A673 (cell line): Measurements from ENCODE around the gene ATP8A2. TPM values are rescaled to one million over a fixed set of nuclear protein-coding genes. Genes with fewer than 3 reads are reported as not detected.

Source experiments
- BruUV-seq: library from RNA; stranded (reverse); fragments of 400-500 nt; replicated peaks from 2 replicates; lab custom pipeline; 2021; lab: Mats Ljungman, UMichigan
- CTCF ChIA-PET: fragments of 300-600 bp; sonication (Branson Sonifier 250); formaldehyde crosslinking; loops from one replicate; lab custom pipeline; 2022; ENCODE audit warnings: antibody characterized with exemption; lab: Charles Lee
- POLR2A ChIA-PET: fragments of 300-600 bp; sonication (Branson Sonifier 250); formaldehyde crosslinking; loops from one replicate; lab custom pipeline; 2022; ENCODE audit warnings: antibody characterized with exemption; ENCODE audit not compliant: low non-redundant PET; lab: Charles Lee
- DNase-seq: peaks from one replicate; pipeline ENCODE4 v3.0.0-alpha.2; 2015; ENCODE audit warnings: low spot score
- H3K27ac ChIP-seq: fragments of 200-600 bp; sonication (generic); 2 replicates; pipeline ENCODE4 v1.5.1; 2016; ENCODE audit warnings: mixed run types, low read depth, mild to moderate bottlenecking, mixed read lengths, antibody characterized with exemption, low read length; ENCODE audit not compliant: poor library complexity, severe bottlenecking
- H3K27me3 ChIP-seq: fragments of 200-600 bp; sonication (generic); replicated peaks from 2 replicates; pipeline ENCODE4 v1.6.1; 2017; ENCODE audit warnings: mixed run types, low read depth, mild to moderate bottlenecking, mixed read lengths, antibody characterized with exemption, low read length; ENCODE audit not compliant: insufficient read depth, poor library complexity
- H3K36me3 ChIP-seq: fragments of 200-600 bp; sonication (generic); 2 replicates; pipeline ENCODE4 v1.6.1; 2016; ENCODE audit warnings: mixed run types, mild to moderate bottlenecking, mixed read lengths, antibody characterized with exemption, low read length; ENCODE audit not compliant: insufficient read depth, poor library complexity, severe bottlenecking
- H3K4me1 ChIP-seq: fragments of 200-600 bp; sonication (generic); 2 replicates; pipeline ENCODE4 v1.6.1; 2017; ENCODE audit warnings: mixed run types, mild to moderate bottlenecking, mixed read lengths, antibody characterized with exemption, low read length; ENCODE audit not compliant: insufficient read depth, poor library complexity, severe bottlenecking
- H3K4me3 ChIP-seq: fragments of 200-600 bp; sonication (generic); 2 replicates; pipeline ENCODE4 v1.5.1; 2016; ENCODE audit warnings: low read depth, mixed run types, mild to moderate bottlenecking, mixed read lengths, low read length; ENCODE audit not compliant: poor library complexity, severe bottlenecking
- H3K9me3 ChIP-seq: fragments of 200-600 bp; sonication (generic); 2 replicates; pipeline ENCODE4 v1.6.1; 2016; ENCODE audit warnings: mixed run types, low read depth, mild to moderate bottlenecking, mixed read lengths, antibody characterized with exemption, low read length; ENCODE audit not compliant: poor library complexity, severe bottlenecking
- CTCF ChIP-seq: fragments of 300-800, 200-600 bp; sonication (generic); conservative IDR thresholded peaks from 2 replicates; pipeline ENCODE4 v1.5.1; 2017; ENCODE audit warnings: low read depth, mild to moderate bottlenecking, antibody characterized with exemption, low read length, moderate library complexity, mixed read lengths
- EZH2 ChIP-seq: fragments of 200-600 bp; sonication (generic); IDR thresholded peaks from 2 replicates; pipeline ENCODE4 v1.6.1; 2017; ENCODE audit warnings: borderline replicate concordance, low read depth, mild to moderate bottlenecking, mixed read lengths, antibody characterized with exemption, low read length; ENCODE audit not compliant: poor library complexity, severe bottlenecking
- intact Hi-C: fragments of 100-400 bp; cut with micrococcal nuclease; formaldehyde crosslinking; loops from one replicate; pipeline ENCODE4 v1.10.0; 2022; ENCODE audit not compliant: unreplicated experiment
- total RNA-seq: library from RNA; stranded (reverse); gene quantifications from 2 replicates; pipeline ENCODE4 v1.2.3, GENCODE V29; 2021

ATP8A2 gene
- total RNA-seq, 1 experiment from 2014 or later = 0.92 TPM

- CTCF ChIA-PET = no interaction called here
These were observed 118.5 kb downstream of the ATP8A2 start for GRCh38 chr13:25490236-25490635.

DNA sequence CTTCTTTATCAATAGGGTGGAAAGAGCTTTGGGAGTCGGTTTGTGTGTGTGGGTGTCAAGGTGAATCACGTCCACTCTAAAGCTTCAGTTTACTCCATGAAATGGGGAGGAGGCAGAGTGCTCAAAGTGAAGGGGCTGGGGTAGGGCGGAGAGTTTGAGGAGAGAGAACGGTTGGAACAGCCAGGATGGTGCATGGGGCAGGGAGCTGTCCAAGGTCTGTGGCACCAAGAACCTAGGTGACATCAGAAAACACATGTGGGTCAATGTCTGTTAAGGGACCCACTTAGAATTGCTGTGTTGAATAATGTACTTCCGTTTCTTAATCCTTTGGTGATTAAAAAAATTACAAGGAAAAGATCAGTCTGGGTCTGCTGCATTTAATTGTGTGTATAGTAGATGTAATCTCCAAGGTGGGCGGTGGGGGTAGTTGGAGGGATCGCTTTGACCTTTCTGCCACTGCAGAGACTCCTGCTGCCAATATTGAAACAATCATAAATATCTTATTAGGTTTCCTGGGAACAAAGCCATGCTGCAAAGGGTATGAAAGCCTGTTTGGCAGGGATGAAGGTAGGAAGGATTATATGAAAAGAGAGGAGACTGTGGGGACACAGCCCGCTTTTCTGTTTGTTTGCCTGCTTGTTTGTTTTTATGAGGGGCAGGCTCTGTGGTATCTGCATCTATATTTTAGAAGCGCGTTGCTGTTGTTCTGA, 122.3 kb downstream of the ATP8A2 start:
- H3K9me3 ChIP-seq = no peaks in the 10 kb centered on the region
- H3K4me3 ChIP-seq = no peak overlapping the region
- ChIA-PET CTCF (no interaction called here), POLR2A (interaction anchor here (0.6 kb wide), 1 partner anchor 118 kb away, joined by 6 read pairs; no protein-coding TSS in a partner anchor)
- peaks cover 4% of the 10 kb centered on the region for H3K4me1 ChIP-seq
- no peak overlapping the region for H3K27ac ChIP-seq
- BruUV-seq = no TSS peak
- peaks cover 6% of the 10 kb centered on the region for H3K27me3 ChIP-seq
- intact Hi-C loops = no loop called here
- peak; percentile 13 for DNase-seq
- no peak for TF ChIP-seq EZH2
- TF ChIP-seq CTCF = no peak
- no peaks in the 10 kb centered on the region for H3K36me3 ChIP-seq

More at GRCh38 chr13:25490236-25490635, 118.5 kb downstream of the ATP8A2 start:
- no peak overlapping the region for H3K4me3 ChIP-seq
- peaks cover 8% of the 10 kb centered on the region for H3K27me3 ChIP-seq
- TF ChIP-seq EZH2 (no peak), CTCF (no peak)
- POLR2A ChIA-PET = no interaction called here
- BruUV-seq = no TSS peak
- no peaks in the 10 kb centered on the region for H3K36me3 ChIP-seq
- H3K4me1 ChIP-seq = peaks cover 4% of the 10 kb centered on the region
- DNase-seq = no peak
- intact Hi-C loops = no loop called here
- H3K9me3 ChIP-seq = no peaks in the 10 kb centered on the region
- no peak overlapping the region for H3K27ac ChIP-seq

GRCh38 chr13:25494698-25495411, 123.1 kb downstream of the ATP8A2 start:
- DNase-seq = no peak
- Histone ChIP-seq H3K4me3 (no peak overlapping the region), H3K27ac (no peak overlapping the region), H3K9me3 (no peaks in the 10 kb centered on the region), H3K27me3 (peaks cover 6% of the 10 kb centered on the region), H3K4me1 (peaks cover 4% of the 10 kb centered on the region), H3K36me3 (no peaks in the 10 kb centered on the region)
- POLR2A ChIA-PET = no interaction called here
- 0 out of 2 replicates have a peak, but pooled peaks have one; percentile 10 for TF ChIP-seq CTCF
- no peak for TF ChIP-seq EZH2
- CTCF ChIA-PET = no interaction called here
- intact Hi-C loops = no loop called here
- BruUV-seq = no TSS peak
